Stimulated activated CD4-positive, alpha-beta T cell treated with anti-CD3 and anti-CD28 coated beads, Interleukin-2, amount 100 ng/mL, for 24 hours (primary cell): ENCODE results near the gene NCOA7.
"Not testable (repeated sequence)": the region's sequence is repeated elsewhere in the genome, so short reads cannot be mapped to it uniquely, and the experiment has no call there.

ENCODE experiments used
- DNase-seq, 2 donors: peaks; one replicate each; pipeline ENCODE4 v3.0.0-alpha.2; 2020

NCOA7 gene

DNA sequence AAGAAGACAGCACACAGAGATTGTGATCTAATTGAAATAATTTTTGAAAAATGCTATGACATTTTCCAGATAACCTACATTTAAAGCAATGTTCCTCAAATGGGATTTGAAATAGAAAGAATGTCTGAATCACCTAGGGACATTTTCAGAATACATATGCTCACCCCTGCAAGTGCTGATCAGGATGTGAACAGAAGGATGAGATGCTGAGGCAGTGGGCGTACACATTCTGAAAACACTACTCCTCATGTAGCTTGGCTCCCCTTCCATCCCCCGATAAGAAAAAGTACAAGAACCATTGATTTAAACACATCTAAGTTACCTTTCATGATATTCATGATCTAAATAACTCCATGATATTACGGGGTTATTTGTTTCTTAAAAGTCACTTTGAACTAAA is 136.0 kb downstream of the NCOA7 start:
- no peak for DNase-seq

DNA sequence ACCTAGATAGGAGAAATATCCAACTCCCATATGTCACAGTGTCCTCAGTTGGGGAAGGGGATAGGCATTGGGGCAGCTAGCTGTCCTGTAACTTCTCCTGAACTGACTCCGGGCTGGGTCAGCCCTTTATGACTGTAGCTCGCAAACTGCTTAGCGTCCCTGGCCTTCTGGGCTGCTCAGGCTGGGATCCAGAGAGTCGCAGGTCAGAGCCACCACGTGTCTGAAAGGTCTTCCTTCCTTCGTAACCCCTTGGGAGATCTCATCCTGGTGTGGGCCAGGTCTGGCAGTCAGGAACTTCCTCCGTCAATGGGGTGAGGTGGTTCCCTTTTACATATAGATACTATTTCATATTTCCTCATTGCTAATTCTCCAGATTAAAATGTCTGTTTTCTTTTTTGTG is 137.0 kb downstream of the NCOA7 start:
- DNase-seq: no peak

DNA sequence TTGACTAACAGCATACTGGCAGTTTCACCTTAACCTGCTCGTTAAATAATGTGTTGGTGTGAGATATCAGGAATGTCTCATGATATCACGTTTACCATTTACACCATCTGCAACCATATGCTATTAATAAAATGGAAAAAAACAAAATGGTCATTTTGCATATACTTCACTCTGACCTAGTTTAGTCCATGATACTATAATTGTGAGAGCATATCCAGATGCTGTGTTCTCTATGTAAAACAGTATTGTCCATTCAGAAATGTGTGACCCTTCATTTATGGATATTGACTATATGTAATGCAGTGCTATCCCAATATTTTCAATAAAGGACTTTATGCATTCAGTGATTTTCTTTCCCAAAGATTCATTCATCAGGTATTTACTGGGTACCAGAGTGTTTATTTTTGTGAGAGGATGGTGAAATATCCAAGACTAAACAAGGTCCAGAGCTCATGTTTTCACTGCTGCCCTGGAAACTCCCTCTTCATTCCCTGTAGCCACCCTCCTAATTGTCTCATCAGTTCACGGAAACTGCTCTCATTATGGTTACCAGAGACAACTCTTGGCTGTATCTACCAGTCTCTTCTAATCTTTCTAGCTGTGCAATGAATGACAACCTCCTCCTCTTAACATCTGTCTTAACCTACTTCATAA is 140.1 kb downstream of the NCOA7 start:
- DNase-seq: no peak

DNA sequence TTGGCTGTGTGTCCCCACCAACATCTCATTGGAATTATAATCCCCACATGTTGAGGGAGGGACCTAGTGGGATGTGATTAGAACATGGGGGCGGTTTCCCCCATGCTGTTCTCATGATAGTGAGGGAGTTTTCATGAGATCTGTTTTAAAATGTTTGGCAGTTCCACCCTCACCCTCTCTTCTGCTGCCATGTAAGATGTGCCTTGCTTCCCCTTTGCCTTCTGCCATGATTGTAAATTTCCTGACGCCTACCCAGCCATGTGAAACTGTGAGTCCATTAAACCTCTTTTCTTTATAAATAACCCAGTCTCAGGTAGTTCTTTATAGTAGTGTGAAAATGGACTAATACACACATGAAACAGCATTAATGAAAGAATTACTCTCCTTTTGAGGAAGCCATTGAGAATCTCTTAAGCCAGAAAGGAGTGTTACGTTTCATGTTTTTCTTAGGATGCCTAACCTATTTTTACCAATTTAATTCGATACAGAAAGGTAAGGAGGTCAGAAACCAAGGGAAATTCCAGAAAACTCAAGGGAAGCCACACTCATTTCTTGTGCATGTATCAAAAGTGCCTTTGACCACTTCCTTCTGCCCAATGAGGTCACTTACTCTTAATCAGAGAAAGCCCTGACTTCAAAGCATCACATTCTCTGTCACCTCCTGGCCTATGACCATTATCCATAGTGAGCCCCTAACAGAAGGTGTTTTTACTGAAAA is 141.1 kb downstream of the NCOA7 start:
- no peak for DNase-seq

DNA sequence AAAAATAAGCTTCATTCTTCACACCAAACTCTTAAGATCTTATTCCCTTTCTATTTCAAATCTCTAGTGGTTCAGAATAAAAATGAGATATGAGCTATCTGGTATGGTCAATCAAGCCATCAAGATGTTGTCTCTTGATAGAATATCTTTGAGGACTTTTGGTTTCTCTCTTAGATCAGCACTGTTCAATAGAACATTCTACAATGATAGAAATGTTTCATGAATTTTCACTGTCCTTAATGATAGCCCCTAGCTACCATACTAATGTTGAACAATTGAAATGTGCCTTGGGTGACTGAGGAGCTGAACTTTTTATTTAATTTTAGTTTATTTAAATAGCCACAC is 141.7 kb downstream of the NCOA7 start:
- no peak for DNase-seq

DNA sequence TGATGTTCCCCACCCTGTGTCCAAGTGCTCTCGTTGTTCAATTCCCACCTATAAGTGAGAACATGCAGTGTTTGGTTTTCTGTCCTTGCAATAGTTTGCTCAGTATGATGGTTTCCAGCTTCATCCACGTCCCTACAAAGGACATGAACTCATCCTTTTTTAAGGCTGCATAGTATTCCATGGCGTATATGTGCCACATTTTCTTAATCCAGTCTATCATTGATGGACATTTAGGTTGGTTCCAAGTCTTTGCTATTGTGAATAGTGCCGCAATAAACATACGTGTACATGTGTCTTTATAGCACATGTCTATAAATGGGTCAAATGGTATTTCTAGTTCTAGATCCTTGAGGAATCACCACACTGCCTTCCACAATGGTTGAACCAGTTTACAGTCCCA is 144.8 kb downstream of the NCOA7 start:
- DNase-seq: not testable (repeated sequence)

DNA sequence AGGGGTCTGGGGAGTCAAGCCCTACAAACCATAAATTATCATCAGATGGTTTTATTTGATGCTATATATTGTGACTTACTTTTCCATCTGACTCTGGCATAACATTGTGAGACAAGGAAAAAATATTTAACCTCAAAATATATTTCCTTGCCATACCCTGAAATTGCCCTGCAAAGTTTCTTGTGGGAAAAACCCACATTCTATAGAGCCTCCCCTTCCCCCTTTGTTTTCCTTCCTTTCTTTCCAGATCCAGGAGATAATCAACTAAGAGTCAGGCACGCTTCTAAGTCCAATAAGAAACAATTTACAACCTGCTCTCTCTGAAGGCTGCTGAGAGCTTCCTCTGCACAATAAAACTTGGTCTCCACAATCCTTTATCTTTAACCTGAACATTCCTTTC is 148.3 kb downstream of the NCOA7 start:
- DNase-seq: no peak

DNA sequence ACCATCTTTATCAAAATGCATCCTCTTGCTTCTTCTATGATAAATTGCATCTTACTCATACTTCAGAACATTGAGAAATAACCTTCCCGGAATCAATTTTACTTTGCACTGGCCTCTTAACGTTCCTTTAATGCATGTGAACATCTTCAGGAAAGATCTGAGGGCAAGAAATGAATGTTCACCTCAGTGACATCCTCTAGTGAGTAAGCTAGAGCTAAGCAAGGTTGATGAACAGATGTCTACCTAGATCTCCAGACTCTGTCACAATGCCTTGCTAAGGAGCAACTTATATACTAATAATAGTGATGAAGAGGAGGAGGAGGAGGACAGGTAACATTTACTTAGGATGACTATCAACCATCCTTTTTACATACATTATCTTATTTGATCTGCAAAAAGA is 149.0 kb downstream of the NCOA7 start:
- DNase-seq: no peak

DNA sequence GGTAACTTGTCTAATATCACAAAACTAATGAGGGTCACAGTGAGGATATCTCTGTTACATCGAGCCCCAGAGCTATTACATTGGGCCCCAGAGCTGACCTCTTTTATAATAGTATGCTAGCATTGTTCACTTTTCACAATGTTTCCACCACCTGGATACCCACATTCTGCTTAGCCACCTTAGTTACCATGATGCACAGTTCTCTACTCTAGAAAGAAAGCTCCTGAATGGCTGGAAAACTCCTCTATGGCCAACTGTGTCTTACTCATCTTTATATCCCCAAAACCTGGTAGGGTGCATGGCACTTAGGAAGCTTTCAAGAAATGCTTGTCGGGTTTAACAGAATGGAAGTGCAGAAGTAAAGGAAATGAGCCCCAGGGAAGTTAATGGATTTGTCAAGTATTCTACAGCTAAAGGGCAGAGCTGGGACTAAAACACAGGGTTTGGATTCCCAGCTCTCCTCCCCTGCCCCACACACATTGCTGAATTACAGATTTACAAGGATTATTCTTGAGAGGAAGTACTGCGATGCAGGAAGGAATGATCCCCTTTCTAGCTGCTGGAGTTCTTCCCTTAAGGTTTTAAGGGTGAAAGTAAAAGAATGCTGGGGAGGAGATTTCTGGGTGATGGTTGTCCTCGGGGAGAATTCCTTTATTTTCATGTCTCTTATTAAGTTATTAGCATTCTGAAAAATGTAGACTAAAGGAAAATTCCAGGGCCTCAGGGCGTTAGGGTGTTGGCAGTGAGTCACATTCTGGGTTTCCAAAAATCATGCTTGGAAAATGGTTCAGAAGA is 149.7 kb downstream of the NCOA7 start:
- DNase-seq: no peak

DNA sequence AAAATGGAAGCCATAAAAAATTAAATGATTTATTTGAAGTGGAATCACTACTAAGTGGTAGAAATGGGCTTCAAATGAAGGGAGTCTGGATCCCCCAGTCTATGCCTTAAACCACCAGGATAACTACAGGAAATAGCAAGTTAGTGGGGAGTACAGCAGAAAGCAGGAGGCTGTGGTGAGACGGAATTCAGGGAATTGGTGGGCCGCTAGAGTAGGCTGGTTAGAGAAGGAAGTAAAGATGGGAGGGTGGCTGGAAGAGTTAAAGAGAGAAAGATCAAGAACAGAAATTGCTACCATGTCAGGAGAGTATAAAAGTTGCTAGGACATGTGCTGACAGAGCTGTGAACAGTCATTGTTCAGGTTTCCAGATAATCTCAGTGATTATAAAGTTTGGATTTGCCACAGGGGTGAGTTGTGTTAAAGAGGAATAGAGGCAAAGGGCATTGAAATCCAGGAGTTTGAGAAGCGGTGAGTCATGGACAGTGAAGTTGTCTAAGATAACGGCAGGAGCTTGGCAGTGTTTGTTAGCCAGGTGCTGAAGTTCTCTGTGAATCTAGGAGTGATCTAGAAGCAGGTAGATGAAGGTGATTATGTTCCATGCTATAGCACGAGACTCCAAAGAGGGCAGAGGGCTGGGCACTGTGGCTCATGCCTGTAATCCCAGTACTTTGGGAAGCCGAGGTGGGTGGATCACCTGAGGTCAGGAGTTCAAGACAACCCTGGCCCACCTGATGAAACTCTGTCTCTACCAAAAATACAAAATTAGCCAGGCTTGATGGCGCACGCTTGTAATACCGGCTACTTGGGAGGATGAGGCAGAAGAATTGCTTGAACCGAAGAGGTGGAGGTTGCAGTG is 152.1 kb downstream of the NCOA7 start:
- DNase-seq: no peak

DNA sequence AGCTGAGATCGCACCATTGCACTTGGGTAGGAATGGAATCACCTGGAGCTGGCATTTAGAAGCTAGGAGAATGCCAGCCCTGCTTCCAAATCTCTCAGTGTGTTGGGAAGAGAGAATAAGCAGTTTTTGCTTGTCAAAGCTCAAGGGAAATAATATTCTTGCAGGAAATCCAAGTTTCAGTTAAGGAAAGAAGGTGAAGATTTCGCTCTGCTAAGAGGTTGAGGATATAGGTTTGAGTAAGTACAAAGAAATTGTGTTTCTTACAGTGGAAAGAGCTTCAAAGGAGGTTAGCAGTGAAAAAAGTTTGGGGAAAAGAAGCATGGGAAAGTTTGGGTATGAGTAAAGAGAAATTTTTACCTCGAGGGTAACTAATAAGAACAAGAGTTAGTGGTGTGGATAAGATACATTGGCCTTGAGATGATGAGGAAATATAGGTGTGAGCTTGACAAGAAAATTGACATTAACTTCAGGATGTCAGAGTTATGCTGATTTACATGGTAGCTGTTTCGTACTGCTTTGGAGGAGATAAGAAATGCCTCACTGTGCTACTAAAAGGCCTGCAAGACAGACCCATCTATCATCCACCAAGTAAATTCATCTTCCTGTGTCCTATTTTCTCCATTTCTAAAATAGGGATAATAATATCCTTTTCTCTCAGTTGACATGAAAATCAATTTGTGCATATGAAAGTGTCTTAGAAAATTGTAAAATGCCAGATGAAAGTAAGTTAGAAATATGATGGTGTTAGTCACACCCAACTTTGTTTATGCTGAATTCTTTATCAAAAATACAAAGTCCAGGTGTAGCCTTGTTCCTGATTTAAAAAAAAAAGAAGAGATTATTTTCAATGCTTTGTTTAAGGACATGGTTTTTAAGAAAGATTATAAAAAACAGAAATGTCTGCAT is 153.0 kb downstream of the NCOA7 start:
- DNase-seq: no peak

DNA sequence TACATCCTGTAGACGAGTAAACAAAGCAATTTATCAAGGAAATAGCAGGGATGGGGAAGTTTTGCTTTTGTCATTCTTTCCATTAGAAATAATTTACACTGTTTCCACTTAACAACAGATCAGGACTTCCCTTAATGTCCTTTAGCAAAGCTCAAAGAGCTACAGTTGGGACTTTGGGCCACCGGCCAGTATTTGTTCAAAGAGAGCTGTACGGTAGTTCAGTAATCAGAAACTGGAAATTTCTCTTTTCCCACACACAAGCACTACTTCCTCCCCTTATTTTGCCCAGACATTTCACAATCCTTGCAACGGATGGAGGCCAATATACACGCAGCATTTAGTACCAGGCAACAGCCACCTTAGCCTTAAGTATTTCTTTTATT is 153.7 kb downstream of the NCOA7 start:
- no peak for DNase-seq

DNA sequence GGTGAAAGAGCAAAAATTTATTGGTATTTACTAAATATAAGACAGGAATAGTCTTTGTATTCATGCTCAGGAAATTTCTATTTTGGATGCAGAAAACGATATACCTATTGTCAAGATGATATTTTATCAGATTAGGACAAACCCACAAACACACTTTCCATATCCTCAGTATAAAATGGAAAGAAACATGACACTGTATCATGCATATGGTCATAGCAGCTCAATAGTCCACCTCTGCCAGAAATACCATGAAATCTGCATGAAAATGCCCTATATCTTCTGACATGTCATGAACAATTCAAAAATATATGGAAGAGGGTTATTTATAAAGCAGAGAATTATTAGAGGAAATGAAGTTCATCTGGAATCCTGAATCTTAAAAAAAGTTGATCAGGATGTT is 154.1 kb downstream of the NCOA7 start:
- DNase-seq: no peak

DNA sequence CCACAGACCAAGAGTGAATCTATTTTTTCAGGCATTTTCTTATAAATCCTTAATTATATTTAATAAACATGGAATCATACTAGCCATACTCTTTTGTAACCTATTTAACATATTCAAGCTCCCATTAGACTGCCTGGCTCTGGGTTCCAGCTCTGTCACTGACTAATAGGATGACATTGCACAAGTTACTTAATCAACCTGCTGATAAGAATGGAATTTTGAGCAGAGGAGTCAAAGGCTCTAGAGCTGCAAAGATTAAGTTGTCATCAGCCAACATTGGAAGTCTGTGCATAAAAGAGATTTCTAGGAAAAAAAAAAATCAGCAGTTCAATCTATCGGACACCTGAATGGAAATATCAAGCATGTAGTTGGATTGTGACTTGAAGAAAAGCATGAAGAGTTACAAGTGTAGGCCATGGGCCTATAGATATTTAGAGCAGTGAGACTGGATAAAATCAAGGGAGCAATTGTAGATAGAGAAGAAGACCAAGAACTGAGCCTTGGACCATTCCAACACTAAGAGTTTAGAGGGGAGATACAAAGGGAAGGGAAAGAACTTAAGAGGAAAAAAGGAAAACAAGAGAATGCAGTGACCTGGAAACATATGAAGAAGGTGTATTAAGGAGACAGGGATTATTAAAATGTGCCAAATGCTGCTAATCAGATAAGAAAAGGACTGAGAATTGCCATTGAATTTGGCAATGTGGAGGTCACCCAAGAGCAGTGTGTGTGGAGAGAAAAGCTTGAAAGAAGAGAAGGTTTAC is 154.8 kb downstream of the NCOA7 start:
- no peak for DNase-seq

DNA sequence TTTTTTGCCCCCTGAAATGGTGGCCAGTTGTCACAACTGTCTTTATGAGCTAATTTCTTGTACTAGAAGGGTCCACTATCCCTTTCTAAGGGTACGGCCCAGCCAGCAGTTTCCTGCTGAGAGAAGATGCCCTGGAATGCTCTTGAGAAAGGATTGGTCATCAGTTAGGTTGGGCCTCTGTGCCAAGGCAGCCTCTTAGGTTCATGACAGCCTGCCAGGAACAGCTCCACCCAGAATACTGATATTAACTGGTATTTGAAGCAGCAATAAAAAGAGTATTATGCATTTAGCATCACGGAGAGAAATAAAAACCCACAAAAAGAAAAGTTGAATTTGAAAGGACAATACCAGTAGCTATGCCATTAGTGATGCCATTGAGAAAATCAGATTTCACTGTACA is 156.9 kb downstream of the NCOA7 start:
- no peak for DNase-seq

DNA sequence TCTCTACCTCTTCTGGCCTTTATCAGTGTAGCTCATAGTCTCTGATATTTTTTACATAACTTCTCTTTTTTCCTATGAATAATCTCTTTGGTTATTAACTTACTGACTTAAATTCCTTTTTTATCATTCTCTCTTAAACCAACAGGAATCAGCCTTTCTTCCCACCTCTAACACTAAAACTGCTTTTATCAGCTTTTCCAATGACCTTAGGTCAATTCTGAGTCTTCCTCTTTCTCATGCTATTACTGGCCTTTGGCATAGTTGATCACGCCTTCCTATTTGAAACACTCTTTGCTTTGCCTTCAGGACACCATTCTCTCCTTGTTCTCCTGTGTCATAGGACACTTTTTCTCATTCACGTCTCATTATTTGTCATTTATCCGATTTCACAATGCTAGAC is 157.7 kb downstream of the NCOA7 start:
- no peak for DNase-seq

DNA sequence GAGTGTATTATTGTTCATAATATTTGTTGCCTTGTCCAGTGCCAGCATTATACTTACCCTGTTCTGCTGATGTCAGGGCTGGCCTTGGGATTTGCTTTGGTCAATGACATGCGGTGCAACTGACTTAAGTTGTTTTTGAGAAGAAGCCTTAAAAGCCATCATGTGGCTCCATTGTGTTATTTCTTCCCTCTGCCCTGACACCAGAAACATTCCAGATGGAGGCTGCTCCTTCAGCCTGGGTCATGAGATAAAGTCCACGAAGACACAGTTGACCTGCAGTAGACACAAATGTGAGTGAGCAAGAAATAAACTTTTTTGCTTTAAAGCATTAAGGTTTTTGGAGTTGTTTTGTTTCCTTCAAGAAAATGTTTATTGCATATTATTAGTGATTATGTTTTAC is 158.3 kb downstream of the NCOA7 start:
- no peak for DNase-seq

DNA sequence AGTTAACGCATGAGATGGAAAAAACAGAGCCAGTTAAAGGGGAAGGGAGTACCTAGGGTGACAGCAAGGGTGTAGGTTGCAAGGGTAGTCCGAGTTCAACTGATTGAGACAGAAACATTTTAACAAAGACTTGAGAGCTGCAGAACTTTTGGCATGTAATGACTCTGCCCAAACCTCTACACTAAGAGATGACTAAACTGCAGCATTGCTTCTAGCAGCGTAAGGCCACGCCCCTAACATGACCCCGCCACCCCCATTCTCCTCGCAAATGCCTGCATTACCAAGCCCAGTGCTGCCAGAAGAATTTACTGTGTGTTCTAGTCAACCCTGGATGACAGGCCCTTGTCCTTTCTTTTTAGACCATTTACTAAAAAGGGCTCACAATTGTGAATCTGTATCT is 159.5 kb downstream of the NCOA7 start:
- DNase-seq: peak in 1 of 2 donors; percentile 7

DNA sequence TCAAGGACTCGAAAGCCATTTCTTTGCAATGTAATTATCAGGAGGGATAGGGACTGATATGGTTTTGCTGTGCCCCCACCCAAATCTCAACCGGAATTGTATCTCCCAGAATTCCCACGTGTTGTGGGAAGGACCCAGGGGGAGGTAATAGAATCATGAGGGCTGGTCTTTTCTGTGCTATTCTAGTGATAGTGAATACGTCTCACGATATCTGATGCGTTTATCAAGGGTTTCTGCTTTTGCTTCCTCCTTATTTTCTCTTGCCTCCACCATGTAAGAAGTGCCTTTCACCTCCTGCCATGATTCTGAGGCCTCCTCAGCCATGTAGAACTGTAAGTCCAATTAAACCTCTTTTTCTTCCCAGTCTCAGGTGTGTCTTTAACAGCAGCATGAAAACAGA is 160.0 kb downstream of the NCOA7 start:
- not testable (repeated sequence) for DNase-seq

DNA sequence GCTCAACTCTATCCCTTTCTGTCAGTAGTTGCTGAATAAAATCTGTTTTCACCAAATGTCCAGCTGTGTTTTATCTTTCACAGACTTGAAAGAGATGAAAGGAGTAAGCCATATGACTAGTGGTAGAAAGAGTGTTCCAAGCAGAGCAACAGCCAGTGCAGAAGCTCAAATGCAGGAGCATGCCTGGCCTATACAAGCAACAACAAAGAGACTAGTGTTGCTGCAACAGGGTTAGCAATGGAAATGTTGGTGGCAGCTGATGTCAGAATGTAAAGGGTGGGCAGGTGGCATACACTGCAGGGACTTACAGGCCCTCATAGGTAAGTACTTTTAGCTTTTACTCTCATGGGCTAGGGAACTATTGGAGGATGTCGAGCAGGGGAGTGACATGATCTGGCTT is 160.6 kb downstream of the NCOA7 start:
- no peak for DNase-seq

DNA sequence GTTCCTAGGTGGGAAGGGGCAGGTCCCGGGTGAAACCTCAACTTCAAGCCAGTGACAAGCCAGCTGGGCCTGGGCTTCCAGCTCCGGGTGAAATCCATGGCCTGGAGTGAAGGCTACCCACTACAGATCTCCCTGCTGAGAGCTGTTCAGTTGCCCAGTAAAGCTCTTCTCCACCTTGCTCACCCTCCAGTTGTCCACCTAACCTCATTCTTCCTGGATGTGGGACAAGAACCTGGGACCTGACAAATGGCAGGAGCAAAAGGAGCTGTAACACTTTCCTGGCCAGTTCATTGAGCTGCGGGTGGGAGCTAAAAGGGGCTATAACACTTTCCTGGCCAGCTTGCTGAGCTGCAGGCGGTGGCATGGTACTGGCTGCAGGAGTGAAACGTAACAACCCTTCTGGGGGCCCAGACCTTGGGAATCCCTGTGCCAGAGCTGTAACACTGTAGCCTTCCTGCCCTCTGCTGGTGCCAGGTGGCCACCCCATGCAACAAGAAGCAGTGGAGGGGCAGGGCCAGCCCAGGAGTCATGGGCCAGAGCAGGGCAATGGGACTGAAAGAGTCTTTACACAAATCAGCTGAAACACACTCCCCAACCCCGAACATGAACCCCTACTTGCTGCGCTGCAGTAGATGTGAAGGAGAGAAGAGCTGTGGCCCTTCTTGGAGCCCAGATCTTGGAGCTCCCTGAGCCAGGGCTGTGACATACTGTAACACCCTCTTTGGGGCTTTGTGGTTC is 162.2 kb downstream of the NCOA7 start:
- DNase-seq: peak in 1 of 2 donors; percentile 26
